WTC11 (cell line): Measurements from ENCODE around the gene DMD. TPM values are rescaled to one million over a fixed set of nuclear protein-coding genes. Genes with fewer than 3 reads are reported as not detected.

Experiments used
- ATAC-seq: fragments of 200-7000 bp; cut with Tn5 transposase; 2 replicates; pipeline ENCODE4 v1.10.0; 2021; ENCODE audit warnings: mild to moderate bottlenecking, moderate library complexity
- CTCF ChIA-PET: fragments of 300-600 bp; sonication (Branson Sonifier 250); formaldehyde crosslinking; loops from one replicate; lab custom pipeline; 2021; ENCODE audit warnings: antibody characterized with exemption; lab: Charles Lee
- POLR2A ChIA-PET: fragments of 350-600 bp; sonication (Branson Sonifier 250); formaldehyde crosslinking; loops from one replicate; lab custom pipeline; 2021; ENCODE audit warnings: antibody characterized with exemption; lab: Charles Lee
- DNase-seq: peaks from one replicate; pipeline ENCODE4 v3.0.0; 2021; ENCODE audit warnings: low spot score
- H3K27ac Mint-ChIP-seq: 2 replicates; pipeline ENCODE4 v1.8.0; 2021; ENCODE audit warnings: mixed read lengths
- H3K27me3 Mint-ChIP-seq: 2 replicates; pipeline ENCODE4 v1.8.0; 2021; ENCODE audit warnings: low read depth, mild to moderate bottlenecking, moderate library complexity, mixed read lengths
- H3K36me3 Mint-ChIP-seq: 2 replicates; pipeline ENCODE4 v1.8.0; 2021; ENCODE audit warnings: mixed read lengths
- H3K4me1 Mint-ChIP-seq: 2 replicates; pipeline ENCODE4 v1.8.0; 2022; ENCODE audit warnings: mixed read lengths
- H3K4me3 Mint-ChIP-seq: 2 replicates; pipeline ENCODE4 v1.8.0; 2021; ENCODE audit warnings: mild to moderate bottlenecking, moderate library complexity, mixed read lengths
- H3K9me3 Mint-ChIP-seq: 2 replicates; pipeline ENCODE4 v1.8.0; 2021; ENCODE audit warnings: mixed read lengths
- CREM ChIP-seq: sonication (generic); formaldehyde crosslinking; IDR thresholded peaks from 2 replicates; pipeline ENCODE4 v1.8.1; 2022; ENCODE audit warnings: mild to moderate bottlenecking, missing genetic modification reagents, moderate library complexity
- ETV6 ChIP-seq: sonication (generic); formaldehyde crosslinking; IDR thresholded peaks from 2 replicates; pipeline ENCODE4 v1.8.1; 2022; ENCODE audit warnings: mild to moderate bottlenecking, missing genetic modification reagents
- FOXP4 ChIP-seq: sonication (generic); formaldehyde crosslinking; IDR thresholded peaks from 2 replicates; pipeline ENCODE4 v1.8.0; 2022; ENCODE audit warnings: mild to moderate bottlenecking, missing genetic modification reagents
- GTF2I ChIP-seq: fragments of 250-450 bp; sonication (Bioruptor Pico); conservative IDR thresholded peaks from 2 replicates; pipeline ENCODE4 v1.4.0; 2021; ENCODE audit warnings: mild to moderate bottlenecking
- HMGA2 ChIP-seq: fragments of 250-450 bp; sonication (Bioruptor Pico); IDR thresholded peaks from 2 replicates; pipeline ENCODE4 v1.4.0; 2021; ENCODE audit warnings: mild to moderate bottlenecking, moderate library complexity
- HMGXB4 ChIP-seq: sonication (generic); formaldehyde crosslinking; IDR thresholded peaks from 2 replicates; pipeline ENCODE4 v1.8.1; 2023; ENCODE audit warnings: mild to moderate bottlenecking, moderate library complexity, missing genetic modification reagents
- IRF1 ChIP-seq: sonication (generic); formaldehyde crosslinking; IDR thresholded peaks from 2 replicates; pipeline ENCODE4 v1.8.0; 2023; ENCODE audit warnings: missing genetic modification reagents
- JAZF1 ChIP-seq: fragments of 250-450 bp; sonication (Bioruptor Pico); IDR thresholded peaks from 2 replicates; pipeline ENCODE4 v1.9.0; 2021; ENCODE audit warnings: moderate library complexity, mild to moderate bottlenecking, inconsistent platforms
- MAX ChIP-seq: sonication (generic); formaldehyde crosslinking; IDR thresholded peaks from 2 replicates; pipeline ENCODE4 v1.8.0; 2022; ENCODE audit warnings: mild to moderate bottlenecking, missing genetic modification reagents
- NFATC4 ChIP-seq: fragments of 250-450 bp; sonication (Bioruptor Pico); IDR thresholded peaks from 2 replicates; pipeline ENCODE4 v1.9.0; 2021; ENCODE audit warnings: mild to moderate bottlenecking
- NFE2L1 ChIP-seq: sonication (generic); formaldehyde crosslinking; IDR thresholded peaks from 2 replicates; pipeline ENCODE4 v1.8.1; 2023; ENCODE audit warnings: missing genetic modification reagents
- NFYB ChIP-seq: sonication (generic); formaldehyde crosslinking; conservative IDR thresholded peaks from 2 replicates; pipeline ENCODE4 v1.8.0; 2022; ENCODE audit warnings: low read depth, missing genetic modification reagents
- NR2C2 ChIP-seq: sonication (generic); formaldehyde crosslinking; IDR thresholded peaks from 2 replicates; pipeline ENCODE4 v1.8.0; 2022; ENCODE audit warnings: mild to moderate bottlenecking, missing genetic modification reagents
- OVOL2 ChIP-seq: fragments of 250-450 bp; sonication (Bioruptor Pico); IDR thresholded peaks from 2 replicates; pipeline ENCODE4 v1.9.0; 2021; ENCODE audit warnings: mild to moderate bottlenecking, borderline replicate concordance
- PREB ChIP-seq: sonication (generic); formaldehyde crosslinking; IDR thresholded peaks from 2 replicates; pipeline ENCODE4 v1.8.1; 2022; ENCODE audit warnings: mild to moderate bottlenecking, missing genetic modification reagents, moderate library complexity, borderline replicate concordance
- SOX15 ChIP-seq: fragments of 250-450 bp; sonication (Bioruptor Pico); IDR thresholded peaks from 2 replicates; pipeline ENCODE4 v1.9.0; 2021; ENCODE audit warnings: mild to moderate bottlenecking
- SP1 ChIP-seq: sonication (generic); formaldehyde crosslinking; conservative IDR thresholded peaks from 2 replicates; pipeline ENCODE4 v1.8.1; 2022; ENCODE audit warnings: missing genetic modification reagents
- TP53 ChIP-seq: sonication (generic); formaldehyde crosslinking; IDR thresholded peaks from 2 replicates; pipeline ENCODE4 v1.8.1; 2023; ENCODE audit warnings: mild to moderate bottlenecking, missing genetic modification reagents
- USF1 ChIP-seq: sonication (generic); formaldehyde crosslinking; IDR thresholded peaks from 2 replicates; pipeline ENCODE4 v1.8.0; 2022; ENCODE audit warnings: mild to moderate bottlenecking, missing genetic modification reagents
- ZBTB21 ChIP-seq: sonication (generic); formaldehyde crosslinking; IDR thresholded peaks from 2 replicates; pipeline ENCODE4 v1.8.1; 2023; ENCODE audit warnings: mild to moderate bottlenecking, missing genetic modification reagents, borderline replicate concordance
- ZMAT4 ChIP-seq: fragments of 250-450 bp; sonication (Bioruptor Pico); IDR thresholded peaks from 2 replicates; pipeline ENCODE4 v1.9.0; 2021; ENCODE audit warnings: mild to moderate bottlenecking
- ZNF138 ChIP-seq: sonication (generic); formaldehyde crosslinking; conservative IDR thresholded peaks from 2 replicates; pipeline ENCODE4 v1.8.1; 2022; ENCODE audit warnings: mild to moderate bottlenecking, moderate library complexity, missing genetic modification reagents
- total RNA-seq: library from RNA; stranded (reverse); gene quantifications from 3 replicates; pipeline ENCODE4 v1.2.3, GENCODE V29; 2021

Gene DMD
- total RNA-seq, 1 experiment from 2014 or later: 9.1 TPM

GRCh38 chrX:32269866-32270265, 941.5 kb downstream of the DMD start:
- DNase-seq (no peak), ATAC-seq (no peak)
- no peak overlapping the region for H3K4me3 Mint-ChIP-seq
- CTCF ChIA-PET: no interaction called here
- no peaks in the 10 kb centered on the region for H3K27me3 Mint-ChIP-seq
- H3K36me3 Mint-ChIP-seq: no peaks in the 10 kb centered on the region; the same call in 1 of the 2 replicates
- peaks cover 17% of the 10 kb centered on the region for H3K9me3 Mint-ChIP-seq
- POLR2A ChIA-PET: no interaction called here
- no peaks in the 10 kb centered on the region for H3K4me1 Mint-ChIP-seq
- TF ChIP-seq CREM (CRISPR knock-in tag) (no peak), USF1 (CRISPR knock-in tag) (no peak), NFYB (CRISPR knock-in tag) (no peak), PREB (no peak), HMGXB4 (CRISPR knock-in tag) (no peak)
- H3K27ac Mint-ChIP-seq: no peak overlapping the region

- H3K27me3 Mint-ChIP-seq: no peaks in the 10 kb centered on the region
- ChIA-PET POLR2A (no interaction called here), CTCF (no interaction called here)
- TF ChIP-seq NFATC4 (CRISPR knock-in tag) (no peak), FOXP4 (CRISPR knock-in tag) (no peak), JAZF1 (CRISPR knock-in tag) (no peak), ETV6 (no peak), HMGA2 (no peak), GTF2I (no peak), OVOL2 (CRISPR knock-in tag) (no peak), SP1 (CRISPR knock-in tag) (no peak), ZMAT4 (CRISPR knock-in tag) (no peak), ZBTB21 (CRISPR knock-in tag) (no peak), MAX (no peak), USF1 (CRISPR knock-in tag) (no peak), NR2C2 (CRISPR knock-in tag) (no peak), NFE2L1 (CRISPR knock-in tag) (no peak), TP53 (CRISPR knock-in tag) (no peak), IRF1 (CRISPR knock-in tag) (no peak), ZNF138 (no peak), SOX15 (CRISPR knock-in tag) (no peak)
- no peak overlapping the region for H3K4me3 Mint-ChIP-seq
- no peak overlapping the region for H3K27ac Mint-ChIP-seq
- DNase-seq: no peak
- peaks cover 7% of the 10 kb centered on the region for H3K36me3 Mint-ChIP-seq
- no peak for ATAC-seq
- peaks cover 24% of the 10 kb centered on the region for H3K9me3 Mint-ChIP-seq
- no peaks in the 10 kb centered on the region for H3K4me1 Mint-ChIP-seq
These were observed 943.1 kb downstream of the DMD start for GRCh38 chrX:32268207-32268606.
